Hepatocyte (in vitro differentiated cells): ENCODE measurements around the gene UBL3. TPM values are rescaled to one million over a fixed set of nuclear protein-coding genes. Genes with fewer than 3 reads are reported as not detected.

Experiments
- DNase-seq: peaks from one replicate; pipeline ENCODE4 v3.0.0-alpha.2; 2016; ENCODE audit warnings: low spot score
- H2AFZ ChIP-seq: fragments of 200-600 bp; sonication (generic); 2 replicates; pipeline ENCODE4 v1.6.0; 2016; ENCODE audit warnings: antibody characterized with exemption, mild to moderate bottlenecking
- H3K27ac ChIP-seq: fragments of 200-600 bp; sonication (generic); 2 replicates; pipeline ENCODE4 v1.5.1; 2016; ENCODE audit warnings: mild to moderate bottlenecking
- H3K27me3 ChIP-seq: fragments of 200-600 bp; sonication (generic); 2 replicates; pipeline ENCODE4 v1.6.1; 2016
- H3K36me3 ChIP-seq: fragments of 200-600 bp; sonication (generic); replicated peaks from 2 replicates; pipeline ENCODE4 v1.5.1; 2016; ENCODE audit warnings: low read depth; ENCODE audit not compliant: insufficient read depth
- H3K4me1 ChIP-seq: fragments of 200-600 bp; sonication (generic); 2 replicates; pipeline ENCODE4 v1.5.1; 2016; ENCODE audit warnings: mild to moderate bottlenecking, moderate library complexity; ENCODE audit not compliant: insufficient read depth
- H3K4me2 ChIP-seq: fragments of 200-600 bp; sonication (generic); 2 replicates; pipeline ENCODE4 v1.6.0; 2016
- H3K4me3 ChIP-seq: fragments of 200-600 bp; sonication (generic); 2 replicates; pipeline ENCODE4 v1.5.1; 2016; ENCODE audit warnings: mild to moderate bottlenecking
- H3K79me2 ChIP-seq: fragments of 200-600 bp; sonication (generic); 2 replicates; pipeline ENCODE4 v1.6.0; 2017; ENCODE audit warnings: mild to moderate bottlenecking
- H3K9me2 ChIP-seq: fragments of 200-600 bp; sonication (generic); replicated peaks from 2 replicates; pipeline ENCODE4 v1.6.0; 2017; ENCODE audit warnings: mild to moderate bottlenecking; ENCODE audit not compliant: insufficient read depth
- H3K9me3 ChIP-seq: fragments of 200-600 bp; sonication (generic); 2 replicates; pipeline ENCODE4 v1.5.1; 2016; ENCODE audit warnings: low read depth, mild to moderate bottlenecking
- H4K20me1 ChIP-seq: fragments of 200-600 bp; sonication (generic); 2 replicates; pipeline ENCODE4 v1.6.0; 2016; ENCODE audit warnings: mild to moderate bottlenecking; ENCODE audit not compliant: insufficient read depth, poor library complexity, severe bottlenecking
- CTCF ChIP-seq: fragments of 200-600 bp; sonication (generic); IDR thresholded peaks from 2 replicates; pipeline ENCODE4 v1.5.1; 2016; ENCODE audit warnings: antibody characterized with exemption, mild to moderate bottlenecking; ENCODE audit not compliant: poor library complexity
- EZH2 ChIP-seq: fragments of 200-600 bp; sonication (generic); IDR thresholded peaks from 2 replicates; pipeline ENCODE4 v1.6.1; 2016; ENCODE audit warnings: antibody characterized with exemption, mild to moderate bottlenecking, borderline replicate concordance
- EZH2phosphoT487 ChIP-seq: fragments of 200-600 bp; sonication (generic); IDR thresholded peaks from one replicate; pipeline ENCODE4 v1.6.1; 2018; ENCODE audit warnings: antibody characterized with exemption, mild to moderate bottlenecking, low read depth, moderate library complexity; ENCODE audit not compliant: unreplicated experiment, severe bottlenecking
- WGBS: methylation state at CpG from one replicate; pipeline ENCODE4 v1.1.6; 2016; ENCODE audit warnings: low lambda C conversion rate; ENCODE audit errors: missing lambda C conversion rate; 5-methylcytosine and 5-hydroxymethylcytosine counted together
- polyA plus RNA-seq: library from polyadenylated mRNA; unstranded; fragments of >200 nt; fragmentation: Nextera tagmentation; extraction: Ambion mirVana; gene quantifications from 2 replicates; pipeline ENCODE4 v1.2.1, GENCODE V29; 2016
- total RNA-seq: library from RNA; depleted of rRNA; stranded (reverse); fragments of >200 nt; gene quantifications from 2 replicates; pipeline ENCODE4 v1.2.3, GENCODE V29; 2014

Gene UBL3
- total and polyA plus RNA-seq, 2 experiments from 2014 or later: 27.7 to 58.6 TPM

- TF ChIP-seq EZH2phosphoT487 (no peak), CTCF (peak; percentile 52)
- H3K27me3 ChIP-seq: no peaks in the 10 kb centered on the region
- H3K4me1 ChIP-seq: peaks cover 19% of the 10 kb centered on the region
- peak overlapping the region; percentile 73 for H3K4me3 ChIP-seq
- no peak overlapping the region for H2AFZ ChIP-seq
- WGBS: 64% methylated on average over 2 of the region's 2 CpGs
- H3K36me3 ChIP-seq: no peaks in the 10 kb centered on the region
- no peaks in the 10 kb centered on the region for H3K9me3 ChIP-seq
- peaks cover 59% of the 10 kb centered on the region for H4K20me1 ChIP-seq
- H3K4me2 ChIP-seq: peak overlapping the region; percentile 81
- peaks cover 88% of the 10 kb centered on the region for H3K79me2 ChIP-seq
- no peak for DNase-seq
- no peak overlapping the region for H3K27ac ChIP-seq
- no peaks in the 10 kb centered on the region for H3K9me2 ChIP-seq
Observed at GRCh38 chr13:29845440-29846056, 4.9 kb downstream of the UBL3 start.

GRCh38 chr13:29844441-29844840 is 6.0 kb downstream of the UBL3 start:
- Histone ChIP-seq H3K4me3 (no peak overlapping the region), H3K27ac (no peak overlapping the region), H3K27me3 (no peaks in the 10 kb centered on the region), H3K4me2 (peak overlapping the region; percentile 81), H3K79me2 (peaks cover 97% of the 10 kb centered on the region), H3K9me3 (no peaks in the 10 kb centered on the region), H3K4me1 (peaks cover 19% of the 10 kb centered on the region), H2AFZ (no peak overlapping the region), H3K9me2 (no peaks in the 10 kb centered on the region), H4K20me1 (peaks cover 65% of the 10 kb centered on the region), H3K36me3 (no peaks in the 10 kb centered on the region)
- TF ChIP-seq CTCF: no peak
- TF ChIP-seq EZH2: no peak
- 89% methylated on average over 1 of the region's 1 CpG for WGBS
- DNase-seq: no peak

- no peaks in the 10 kb centered on the region for H3K9me3 ChIP-seq
- H3K4me1 ChIP-seq: peaks cover 10% of the 10 kb centered on the region
- H3K4me3 ChIP-seq: no peak overlapping the region
- no peak overlapping the region for H3K4me2 ChIP-seq
- TF ChIP-seq EZH2phosphoT487 (no peak), CTCF (no peak), EZH2 (no peak)
- peaks cover 99% of the 10 kb centered on the region for H3K79me2 ChIP-seq
- no peak overlapping the region for H3K27ac ChIP-seq
- peaks cover 79% of the 10 kb centered on the region for H4K20me1 ChIP-seq
- no peaks in the 10 kb centered on the region for H3K9me2 ChIP-seq
- no peaks in the 10 kb centered on the region for H3K27me3 ChIP-seq
- DNase-seq: no peak
- H3K36me3 ChIP-seq: no peaks in the 10 kb centered on the region
- no peak overlapping the region for H2AFZ ChIP-seq
- WGBS: 83% methylated on average over 3 of the region's 3 CpGs
Observed at GRCh38 chr13:29840585-29840984, 9.8 kb downstream of the UBL3 start.
